OCI-LY7 (cell line): ENCODE results near the gene SLC30A3. TPM values are rescaled to one million over a fixed set of nuclear protein-coding genes. Genes with fewer than 3 reads are reported as not detected.

Experiments
- BruUV-seq: library from RNA; stranded (reverse); fragments of 400-500 nt; replicated peaks from 2 replicates; lab custom pipeline; 2021; lab: Mats Ljungman, UMichigan
- CTCF ChIA-PET: fragments of 300-600 bp; sonication (Branson Sonifier 250); formaldehyde crosslinking; loops from one replicate; lab custom pipeline; 2022; ENCODE audit warnings: antibody characterized with exemption; ENCODE audit not compliant: unreplicated experiment; lab: Charles Lee
- POLR2A ChIA-PET: fragments of 300-600 bp; sonication (Branson Sonifier 250); formaldehyde crosslinking; loops from one replicate; lab custom pipeline; 2022; ENCODE audit warnings: antibody characterized with exemption; lab: Charles Lee
- DNase-seq: peaks from one replicate; pipeline ENCODE4 v3.0.0-alpha.2; 2015; ENCODE audit warnings: low spot score
- H2AFZ ChIP-seq: fragments of 200-600 bp; sonication (generic), shearing (Covaris generic); 2 replicates; pipeline ENCODE4 v1.6.1; 2014; ENCODE audit warnings: mild to moderate bottlenecking, antibody characterized with exemption, low read length, moderate library complexity
- H3K27ac ChIP-seq: fragments of 200-600 bp; sonication (generic); 2 replicates; pipeline ENCODE4 v1.5.1; 2014; ENCODE audit warnings: mixed run types, low read depth, mild to moderate bottlenecking, moderate library complexity, low read length, inconsistent platforms; ENCODE audit not compliant: poor library complexity, severe bottlenecking
- H3K36me3 ChIP-seq: fragments of 200-600 bp; sonication (generic); 2 replicates; pipeline ENCODE4 v1.6.1; 2014; ENCODE audit warnings: mild to moderate bottlenecking, antibody characterized with exemption, low read length, moderate library complexity, mixed read lengths; ENCODE audit not compliant: insufficient read depth
- H3K4me1 ChIP-seq: fragments of 200-600 bp; sonication (generic); 2 replicates; pipeline ENCODE4 v1.5.1; 2014; ENCODE audit warnings: mild to moderate bottlenecking, low read length; ENCODE audit not compliant: insufficient read depth, poor library complexity, severe bottlenecking
- H3K4me2 ChIP-seq: fragments of 200-600 bp; sonication (generic); 2 replicates; pipeline ENCODE4 v1.6.1; 2014; ENCODE audit warnings: mild to moderate bottlenecking, low read length
- H3K4me3 ChIP-seq: fragments of 200-600 bp; sonication (generic); 2 replicates; pipeline ENCODE4 v1.5.1; 2014; ENCODE audit warnings: mild to moderate bottlenecking, low read depth, low read length; ENCODE audit not compliant: poor library complexity, severe bottlenecking
- H3K79me2 ChIP-seq: fragments of 200-600 bp; sonication (generic); 2 replicates; pipeline ENCODE4 v1.6.1; 2016; ENCODE audit warnings: low read depth, mild to moderate bottlenecking, low read length, moderate library complexity, mixed read lengths; ENCODE audit not compliant: insufficient read depth
- H3K9me2 ChIP-seq: fragments of 200-600 bp; sonication (generic); 2 replicates; pipeline ENCODE4 v1.6.1; 2016; ENCODE audit warnings: mild to moderate bottlenecking, low read length, mixed read lengths; ENCODE audit not compliant: insufficient read depth
- H3K9me3 ChIP-seq: fragments of 200-600 bp; sonication (generic); 2 replicates; pipeline ENCODE4 v1.6.1; 2014; ENCODE audit warnings: mild to moderate bottlenecking, mixed run types, low read length, mixed read lengths
- H4K20me1 ChIP-seq: fragments of 200-600 bp; sonication (generic); 2 replicates; pipeline ENCODE4 v1.6.1; 2014; ENCODE audit warnings: mild to moderate bottlenecking, antibody characterized with exemption, low read length, moderate library complexity, mixed read lengths; ENCODE audit not compliant: insufficient read depth
- EZH2phosphoT487 ChIP-seq: fragments of 200-600 bp; sonication (generic); IDR thresholded peaks from 2 replicates; pipeline ENCODE4 v1.6.1; 2018; ENCODE audit warnings: low read depth, borderline replicate concordance, mild to moderate bottlenecking, mixed run types, antibody characterized with exemption, low read length, moderate library complexity, mixed read lengths
- intact Hi-C: fragments of 100-400 bp; cut with micrococcal nuclease; formaldehyde crosslinking; loops from one replicate; pipeline ENCODE4 v1.10.0; 2022; ENCODE audit not compliant: unreplicated experiment
- total RNA-seq, 2 experiments: library from RNA; depleted of rRNA in 1 of 2; stranded (reverse); fragments of >200 nt in 1 of 2; shearing (Covaris generic) in 1 of 2; gene quantifications; 2 replicates each; pipeline ENCODE4 v1.2.3, GENCODE V29; 2014 to 2022
- TF ChIP-seq, protein P1 (sequence below): fragments of 200-600 bp; sonication (generic); conservative IDR thresholded peaks from 2 replicates; pipeline ENCODE4 v1.5.1; 2014; ENCODE audit warnings: mild to moderate bottlenecking, antibody characterized with exemption, low read length, moderate library complexity, mixed read lengths

Gene SLC30A3
- total RNA-seq, 2 experiments from 2014 or later = 23.3 to 71.6 TPM

DNA sequence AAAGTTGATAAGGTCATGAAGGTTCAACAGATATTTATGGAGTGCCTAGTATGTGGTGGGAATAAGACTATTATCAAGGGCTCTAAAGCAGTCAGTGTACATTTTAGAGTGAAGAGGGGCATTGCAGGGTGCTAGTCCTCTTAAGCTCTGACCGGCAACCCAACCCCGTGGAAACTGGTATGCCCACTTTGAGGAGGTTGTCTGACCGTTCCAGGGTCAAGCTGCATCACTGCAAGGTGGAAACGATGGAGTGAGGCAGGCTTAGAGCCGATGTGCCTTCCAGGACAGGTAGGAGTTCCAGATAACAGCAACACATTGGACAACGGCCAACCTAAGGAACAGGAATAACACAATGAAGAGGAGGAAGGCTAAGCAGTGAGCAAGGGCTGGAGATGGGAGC is 46.8 kb upstream of the SLC30A3 start:
- Histone ChIP-seq H4K20me1 (no peaks in the 10 kb centered on the region), H3K9me3 (no peaks in the 10 kb centered on the region), H3K27ac (no peak overlapping the region), H3K4me1 (no peaks in the 10 kb centered on the region), H3K9me2 (no peaks in the 10 kb centered on the region), H2AFZ (no peak overlapping the region), H3K4me3 (no peak overlapping the region), H3K4me2 (no peak overlapping the region), H3K79me2 (no peaks in the 10 kb centered on the region), H3K36me3 (peaks cover 6% of the 10 kb centered on the region)
- CTCF ChIA-PET = no interaction called here
- DNase-seq = no peak
- TF ChIP-seq EZH2phosphoT487 = no peak
- TF ChIP-seq, protein P1, sequence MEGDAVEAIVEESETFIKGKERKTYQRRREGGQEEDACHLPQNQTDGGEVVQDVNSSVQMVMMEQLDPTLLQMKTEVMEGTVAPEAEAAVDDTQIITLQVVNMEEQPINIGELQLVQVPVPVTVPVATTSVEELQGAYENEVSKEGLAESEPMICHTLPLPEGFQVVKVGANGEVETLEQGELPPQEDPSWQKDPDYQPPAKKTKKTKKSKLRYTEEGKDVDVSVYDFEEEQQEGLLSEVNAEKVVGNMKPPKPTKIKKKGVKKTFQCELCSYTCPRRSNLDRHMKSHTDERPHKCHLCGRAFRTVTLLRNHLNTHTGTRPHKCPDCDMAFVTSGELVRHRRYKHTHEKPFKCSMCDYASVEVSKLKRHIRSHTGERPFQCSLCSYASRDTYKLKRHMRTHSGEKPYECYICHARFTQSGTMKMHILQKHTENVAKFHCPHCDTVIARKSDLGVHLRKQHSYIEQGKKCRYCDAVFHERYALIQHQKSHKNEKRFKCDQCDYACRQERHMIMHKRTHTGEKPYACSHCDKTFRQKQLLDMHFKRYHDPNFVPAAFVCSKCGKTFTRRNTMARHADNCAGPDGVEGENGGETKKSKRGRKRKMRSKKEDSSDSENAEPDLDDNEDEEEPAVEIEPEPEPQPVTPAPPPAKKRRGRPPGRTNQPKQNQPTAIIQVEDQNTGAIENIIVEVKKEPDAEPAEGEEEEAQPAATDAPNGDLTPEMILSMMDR = no peak
- POLR2A ChIA-PET = no interaction called here
- intact Hi-C loops = no loop called here
- BruUV-seq = TSS peak; percentile 76

GRCh38 chr2:27308359-27308881 is 45.6 kb upstream of the SLC30A3 start, which contains the start of gene UCN:
UCN (minus strand) TSS chr2:27308445; CDS start chr2:27307895, 550 bp downstream.
- Histone ChIP-seq H3K4me1 (peaks cover 5% of the 10 kb centered on the region), H3K9me2 (no peaks in the 10 kb centered on the region), H3K36me3 (peaks cover 6% of the 10 kb centered on the region), H3K4me2 (no peak within 1 kb of the TSS), H3K79me2 (no peaks in the 10 kb centered on the region), H2AFZ (no peak within 1 kb of the TSS), H3K4me3 (no peak within 1 kb of the TSS), H3K27ac (no peak within 1 kb of the TSS), H4K20me1 (no peaks in the 10 kb centered on the region), H3K9me3 (no peaks in the 10 kb centered on the region)
- TF ChIP-seq EZH2phosphoT487 = no peak
- TF ChIP-seq, protein P1 = no peak
- ChIA-PET CTCF (no interaction called here), POLR2A (interaction anchor here (0.5 kb wide), 1 partner anchor 29 kb away, joined by 3 read pairs; no protein-coding TSS in a partner anchor)
- no peak for DNase-seq
- intact Hi-C loops = no loop called here
- no TSS peak for BruUV-seq
